Trophoblast cell (in vitro differentiated cells and primary cell): ENCODE measurements around the gene P2RY6.

Experiments
- DNase-seq, 2 donors: peaks; one replicate each; pipeline ENCODE4 v3.0.0-alpha.2; 2016
- H2AFZ ChIP-seq: 2 replicates; pipeline ENCODE4 v1.6.1; 2013; ENCODE audit warnings: low read length, moderate library complexity, mild to moderate bottlenecking; ENCODE audit not compliant: insufficient read depth, poor library complexity
- H2AK5ac ChIP-seq: 2 replicates; pipeline ENCODE4 v1.6.1; 2013; ENCODE audit warnings: mild to moderate bottlenecking, low read length
- H2BK120ac ChIP-seq: 2 replicates; pipeline ENCODE4 v1.6.1; 2013; ENCODE audit warnings: low read length, mild to moderate bottlenecking, moderate library complexity; ENCODE audit not compliant: insufficient read depth, poor library complexity
- H2BK12ac ChIP-seq: 2 replicates; pipeline ENCODE4 v1.6.1; 2013; ENCODE audit warnings: mild to moderate bottlenecking, low read length, moderate library complexity
- H2BK5ac ChIP-seq: 2 replicates; pipeline ENCODE4 v1.6.1; 2013; ENCODE audit warnings: low read length, low read depth, moderate library complexity, mild to moderate bottlenecking; ENCODE audit not compliant: poor library complexity
- H3K14ac ChIP-seq: 2 replicates; pipeline ENCODE4 v1.6.1; 2013; ENCODE audit warnings: mild to moderate bottlenecking, low read length
- H3K18ac ChIP-seq: 2 replicates; pipeline ENCODE4 v1.6.1; 2013; ENCODE audit warnings: mild to moderate bottlenecking, low read length
- H3K23ac ChIP-seq: 2 replicates; pipeline ENCODE4 v1.6.1; 2013; ENCODE audit warnings: low read length
- H3K27ac ChIP-seq: 2 replicates; pipeline ENCODE4 v1.5.1; 2013; ENCODE audit warnings: low read depth, mild to moderate bottlenecking, inconsistent platforms, low read length, moderate library complexity
- H3K27me3 ChIP-seq: 2 replicates; pipeline ENCODE4 v1.6.1; 2013; ENCODE audit warnings: inconsistent platforms, mild to moderate bottlenecking, low read length, moderate library complexity; ENCODE audit not compliant: insufficient read depth
- H3K36me3 ChIP-seq, 2 experiments: 1 replicate in 1 of 2; 2 replicates in 1 of 2; pipeline ENCODE4 v1.6.1; 2013; ENCODE audit warnings: low read length in 2 of 2, mild to moderate bottlenecking in 2 of 2, moderate library complexity in 1 of 2; ENCODE audit not compliant: insufficient read depth in 2 of 2, control insufficient read depth in 1 of 2
- H3K4ac ChIP-seq: 2 replicates; pipeline ENCODE4 v1.6.1; 2013; ENCODE audit warnings: low read depth, mild to moderate bottlenecking, low read length, moderate library complexity
- H3K4me1 ChIP-seq, 2 experiments: 1 replicate in 1 of 2; 2 replicates in 1 of 2; pipeline ENCODE4 v1.6.1; 2013; ENCODE audit warnings: low read length in 2 of 2, mild to moderate bottlenecking in 2 of 2, moderate library complexity in 1 of 2; ENCODE audit not compliant: insufficient read depth in 2 of 2, control insufficient read depth in 1 of 2
- H3K4me2 ChIP-seq: 2 replicates; pipeline ENCODE4 v1.6.1; 2013; ENCODE audit warnings: inconsistent platforms, mild to moderate bottlenecking, low read length, moderate library complexity
- H3K4me3 ChIP-seq: 2 replicates; pipeline ENCODE4 v1.5.1; 2013; ENCODE audit warnings: mild to moderate bottlenecking, low read depth, low read length, inconsistent platforms
- H3K79me1 ChIP-seq: one replicate; pipeline ENCODE4 v1.6.1; 2013; ENCODE audit warnings: low read length
- H3K79me2 ChIP-seq: 2 replicates; pipeline ENCODE4 v1.6.1; 2013; ENCODE audit warnings: low read length, mild to moderate bottlenecking; ENCODE audit not compliant: control insufficient read depth, insufficient read depth, poor library complexity
- H3K9ac ChIP-seq: 2 replicates; pipeline ENCODE4 v1.6.1; 2013; ENCODE audit warnings: mild to moderate bottlenecking, low read length
- H3K9me3 ChIP-seq: 2 replicates; pipeline ENCODE4 v1.6.1; 2013; ENCODE audit warnings: low read depth, mild to moderate bottlenecking, control low read depth, inconsistent platforms, low read length; ENCODE audit not compliant: insufficient read depth
- H4K12ac ChIP-seq: 2 replicates; pipeline ENCODE4 v1.6.1; 2013; ENCODE audit warnings: low read depth, mild to moderate bottlenecking, low read length, moderate library complexity
- H4K8ac ChIP-seq: 2 replicates; pipeline ENCODE4 v1.6.1; 2013; ENCODE audit warnings: low read depth, mild to moderate bottlenecking, low read length, moderate library complexity
- H4K91ac ChIP-seq: one replicate; pipeline ENCODE4 v1.6.1; 2013; ENCODE audit warnings: low read depth, mild to moderate bottlenecking, low read length, moderate library complexity
- WGBS: extraction: QIAGEN DNeasy Blood & Tissue Kit; methylation state at CpG from one replicate; pipeline ENCODE4 v1.1.7; 2013; ENCODE audit warnings: missing lambda C conversion rate; ENCODE audit not compliant: insufficient read length, insufficient coverage; ENCODE audit errors: extremely low coverage; 5-methylcytosine and 5-hydroxymethylcytosine counted together

The P2RY6 gene

DNA sequence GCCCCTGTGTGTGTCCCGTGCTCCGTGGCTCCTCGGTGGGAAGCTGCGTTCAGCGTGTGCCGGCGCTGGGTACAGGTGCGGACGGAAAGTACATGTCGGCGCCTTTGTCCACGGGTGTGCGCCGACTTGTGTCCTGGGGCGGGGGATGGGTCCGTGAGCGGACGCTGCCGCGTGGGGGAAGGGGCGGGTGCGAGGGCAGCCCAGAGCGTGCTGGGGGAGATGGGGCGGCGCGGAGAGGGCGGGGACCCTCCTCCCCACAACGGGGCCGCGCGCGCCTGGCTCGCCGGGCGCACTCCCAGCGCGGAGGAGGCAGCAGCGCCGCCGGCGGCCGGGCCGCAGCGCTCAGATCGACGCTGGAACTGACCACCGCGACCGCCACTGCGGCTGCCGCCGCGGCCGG lies 70.5 kb downstream of the P2RY6 start:
- H2BK12ac ChIP-seq: no peak overlapping the region
- H3K27ac ChIP-seq: no peak overlapping the region
- H3K14ac ChIP-seq: no peak overlapping the region
- H4K8ac ChIP-seq: no peak overlapping the region
- H3K4me3 ChIP-seq: peak overlapping the region; percentile 31
- H2AK5ac ChIP-seq: no peak overlapping the region
- peaks cover 25 to 28% of the 10 kb centered on the region in 2 experiments for H3K4me1 ChIP-seq
- H4K12ac ChIP-seq: no peak overlapping the region
- no peaks in the 10 kb centered on the region for H3K79me1 ChIP-seq
- no peak overlapping the region for H2AFZ ChIP-seq
- H3K9me3 ChIP-seq: peaks cover 4% of the 10 kb centered on the region
- peaks cover 4% of the 10 kb centered on the region for H3K79me2 ChIP-seq
- peaks cover 10 to 17% of the 10 kb centered on the region in 2 experiments for H3K36me3 ChIP-seq
- peak overlapping the region; percentile 40 for H3K9ac ChIP-seq
- H3K18ac ChIP-seq: peak overlapping the region; percentile 53
- no CpG with 5 or more reads among the region's 54 CpGs for WGBS
- peak overlapping the region; percentile 57 for H3K4me2 ChIP-seq
- no peak overlapping the region for H2BK5ac ChIP-seq
- H3K23ac ChIP-seq: no peak overlapping the region
- no peaks in the 10 kb centered on the region for H3K27me3 ChIP-seq
- H3K4ac ChIP-seq: no peak overlapping the region
- H4K91ac ChIP-seq: no peak overlapping the region
- H2BK120ac ChIP-seq: no peak overlapping the region
- DNase-seq: no peak

DNA sequence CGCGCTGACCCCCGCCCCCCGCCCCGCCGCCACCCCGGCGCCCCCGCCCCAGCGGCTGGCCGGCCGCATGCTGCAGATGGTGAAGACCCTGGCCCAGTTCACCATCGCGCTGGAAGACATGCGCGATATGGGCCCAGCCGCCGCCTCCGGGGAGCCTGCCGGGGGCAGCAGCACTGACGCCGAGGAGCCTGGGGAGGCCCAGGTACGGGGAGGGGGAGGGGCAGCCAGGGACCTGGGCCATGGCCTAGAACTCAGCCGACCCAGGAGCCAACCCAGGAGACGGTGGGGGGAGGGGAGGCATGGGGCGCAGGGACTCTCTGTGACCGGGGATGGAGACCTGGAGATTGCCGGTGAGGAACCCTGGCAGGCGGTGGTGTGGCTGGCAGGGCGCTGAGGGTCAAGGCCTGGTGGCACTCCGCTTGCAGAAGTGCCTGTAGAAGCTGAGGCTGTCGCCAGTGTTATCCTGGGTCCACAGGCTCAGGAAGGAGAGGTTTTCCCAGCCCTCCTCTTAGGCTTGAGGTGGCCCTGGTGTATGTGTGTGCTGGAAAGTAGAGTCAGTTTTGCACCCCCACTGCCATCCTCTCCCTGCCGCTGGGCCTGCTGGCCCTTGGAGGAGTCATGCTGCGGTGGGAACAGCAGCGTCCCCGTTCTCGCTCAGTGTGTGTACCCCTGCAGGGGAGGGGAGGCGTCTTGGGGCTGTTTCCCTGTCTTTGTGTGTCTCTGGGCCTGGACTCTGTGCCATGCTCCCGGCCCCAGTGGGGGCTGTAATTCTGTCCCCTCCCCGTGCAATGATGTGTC lies 71.1 kb downstream of the P2RY6 start:
- H3K23ac ChIP-seq: no peak overlapping the region
- no peaks in the 10 kb centered on the region for H3K27me3 ChIP-seq
- no CpG with 5 or more reads among the region's 40 CpGs for WGBS

GRCh38 chr11:73344191-73344607 lies 72.1 kb downstream of the P2RY6 start:
- H2AFZ ChIP-seq: no peak overlapping the region
- H3K4me1 ChIP-seq: peaks cover 25 to 28% of the 10 kb centered on the region in 2 experiments
- no peak overlapping the region for H3K4me3 ChIP-seq
- H2BK12ac ChIP-seq: no peak overlapping the region
- no peaks in the 10 kb centered on the region for H3K27me3 ChIP-seq
- H3K14ac ChIP-seq: no peak overlapping the region
- H2BK5ac ChIP-seq: no peak overlapping the region
- H3K18ac ChIP-seq: no peak overlapping the region
- H3K4ac ChIP-seq: peak overlapping the region; percentile 7
- DNase-seq: no peak
- peaks cover 18 to 30% of the 10 kb centered on the region in 2 experiments for H3K36me3 ChIP-seq
- no peak overlapping the region for H4K8ac ChIP-seq
- no CpG with 5 or more reads among the region's 20 CpGs for WGBS
- H3K79me2 ChIP-seq: peaks cover 4% of the 10 kb centered on the region
- no peak overlapping the region for H3K23ac ChIP-seq
- peaks cover 4% of the 10 kb centered on the region for H3K9me3 ChIP-seq
- H3K79me1 ChIP-seq: no peaks in the 10 kb centered on the region
- no peak overlapping the region for H2AK5ac ChIP-seq
- no peak overlapping the region for H3K4me2 ChIP-seq
- H4K12ac ChIP-seq: no peak overlapping the region
- no peak overlapping the region for H3K9ac ChIP-seq
- no peak overlapping the region for H4K91ac ChIP-seq
- no peak overlapping the region for H3K27ac ChIP-seq
- H2BK120ac ChIP-seq: no peak overlapping the region

More for the DNA sequence above, 71.1 kb downstream of the P2RY6 start:
- H4K8ac ChIP-seq: no peak overlapping the region
- no peak overlapping the region for H3K9ac ChIP-seq
- no peak overlapping the region for H3K27ac ChIP-seq
- no peak overlapping the region for H3K4ac ChIP-seq
- peaks cover 16 to 24% of the 10 kb centered on the region in 2 experiments for H3K36me3 ChIP-seq
- H3K4me1 ChIP-seq: peaks cover 25 to 28% of the 10 kb centered on the region in 2 experiments
- H3K4me2 ChIP-seq: peak overlapping the region; percentile 24
- H2AFZ ChIP-seq: no peak overlapping the region
- no peak overlapping the region for H3K4me3 ChIP-seq
- no peak overlapping the region for H2AK5ac ChIP-seq
- H2BK12ac ChIP-seq: no peak overlapping the region
- H3K9me3 ChIP-seq: peaks cover 4% of the 10 kb centered on the region
- no peak overlapping the region for H2BK5ac ChIP-seq
- no peak overlapping the region for H2BK120ac ChIP-seq
- peak overlapping the region; percentile 35 for H3K18ac ChIP-seq
- H4K12ac ChIP-seq: no peak overlapping the region
- H3K79me2 ChIP-seq: peaks cover 4% of the 10 kb centered on the region
- H3K79me1 ChIP-seq: no peaks in the 10 kb centered on the region
- no peak for DNase-seq
- H4K91ac ChIP-seq: no peak overlapping the region
- no peak overlapping the region for H3K14ac ChIP-seq

DNA sequence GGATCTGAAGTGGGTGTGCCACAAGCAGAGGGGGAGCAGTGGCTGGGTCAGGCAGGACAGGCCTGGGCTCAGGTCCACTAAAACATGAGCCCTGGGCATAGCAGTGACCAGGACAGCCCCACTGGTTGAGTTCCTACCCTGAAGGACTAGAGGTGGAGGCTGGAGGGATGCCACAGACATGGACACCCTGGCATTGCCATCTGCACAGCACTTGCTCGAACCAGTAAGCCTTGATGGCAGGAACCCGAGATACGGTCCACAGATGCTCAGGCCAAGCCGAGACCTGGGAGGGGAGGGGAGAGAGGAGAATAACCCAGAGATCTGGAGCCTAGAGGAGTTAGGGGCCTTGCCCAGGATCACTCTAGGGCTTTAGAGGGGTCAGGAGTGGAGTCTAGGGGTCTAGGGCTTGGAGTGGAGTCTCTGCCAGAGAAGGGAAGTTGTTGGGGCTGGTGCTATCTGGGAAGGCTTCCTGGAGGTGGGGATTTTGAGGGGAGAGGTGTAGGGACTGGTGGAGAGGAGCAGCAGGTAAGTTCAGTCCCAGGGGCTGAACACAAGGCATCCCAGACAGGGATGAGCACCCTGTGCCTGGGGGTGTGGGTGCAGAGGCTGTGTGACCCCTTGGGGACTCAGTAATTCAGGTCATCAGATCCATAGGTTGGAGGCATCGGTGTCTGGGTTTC lies 73.5 kb downstream of the P2RY6 start:
- Histone ChIP-seq H3K79me2 (peaks cover 4% of the 10 kb centered on the region), H4K12ac (no peak overlapping the region), H3K27ac (no peak overlapping the region), H3K4me2 (no peak overlapping the region), H3K36me3 (peaks cover 20 to 35% of the 10 kb centered on the region in 2 experiments), H2AFZ (no peak overlapping the region), H2BK5ac (no peak overlapping the region), H2BK120ac (no peak overlapping the region), H3K79me1 (no peaks in the 10 kb centered on the region), H2AK5ac (no peak overlapping the region), H3K23ac (no peak overlapping the region), H3K14ac (no peak overlapping the region), H3K18ac (no peak overlapping the region), H3K4ac (no peak overlapping the region), H3K9ac (no peak overlapping the region), H3K9me3 (peaks cover 4% of the 10 kb centered on the region), H4K91ac (no peak overlapping the region), H3K27me3 (no peaks in the 10 kb centered on the region), H4K8ac (no peak overlapping the region), H2BK12ac (no peak overlapping the region), H3K4me3 (no peak overlapping the region), H3K4me1 (peaks cover 12 to 17% of the 10 kb centered on the region in 2 experiments)
- DNase-seq: no peak
- no CpG with 5 or more reads among the region's 5 CpGs for WGBS
